ENCODE data around the gene RASEF.
"Not testable (repeated sequence)": the region's sequence is repeated elsewhere in the genome, so short reads cannot be mapped to it uniquely, and the experiment has no call there.

The RASEF gene

DNA sequence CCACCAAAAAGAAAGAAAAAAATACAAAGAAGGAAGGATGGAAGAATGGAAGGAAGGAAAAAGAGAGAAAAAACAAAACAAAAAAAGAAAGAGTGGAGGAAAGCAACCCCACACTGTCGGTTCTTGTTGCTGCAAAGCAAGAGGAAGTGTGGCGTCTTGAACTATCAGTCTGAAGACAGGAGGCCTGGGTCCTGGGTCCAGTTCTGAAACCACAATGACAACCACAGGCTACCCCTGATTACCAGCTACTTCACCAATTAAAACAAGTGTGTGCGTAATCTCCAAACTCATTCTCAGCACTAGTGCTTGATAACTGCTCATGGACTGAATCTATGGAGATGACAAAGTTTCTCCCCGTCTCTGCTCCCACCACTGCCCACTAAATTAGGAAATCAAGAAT, 93.7 kb downstream of the RASEF start:
- no peak for DNase-seq

DNA sequence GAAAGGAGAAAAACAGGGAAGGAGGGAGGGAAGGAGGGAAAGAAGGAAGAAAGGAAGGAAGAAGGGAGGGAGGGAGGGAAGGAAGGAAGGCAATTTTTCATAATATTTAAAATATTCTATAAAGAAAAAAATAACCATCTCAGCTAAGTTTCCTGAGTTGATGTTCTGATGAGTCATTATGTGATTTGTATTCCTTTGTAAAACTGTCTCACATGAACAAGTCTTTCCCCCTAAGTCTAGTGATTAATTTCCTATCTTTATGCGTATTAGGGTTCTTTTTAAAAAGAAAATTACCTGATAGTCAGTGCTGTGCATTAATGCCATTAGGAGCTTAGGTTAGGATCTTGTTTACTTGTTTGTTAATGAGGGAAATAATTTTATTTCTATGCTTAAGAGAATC, 94.1 kb downstream of the RASEF start:
- no peak for DNase-seq

DNA sequence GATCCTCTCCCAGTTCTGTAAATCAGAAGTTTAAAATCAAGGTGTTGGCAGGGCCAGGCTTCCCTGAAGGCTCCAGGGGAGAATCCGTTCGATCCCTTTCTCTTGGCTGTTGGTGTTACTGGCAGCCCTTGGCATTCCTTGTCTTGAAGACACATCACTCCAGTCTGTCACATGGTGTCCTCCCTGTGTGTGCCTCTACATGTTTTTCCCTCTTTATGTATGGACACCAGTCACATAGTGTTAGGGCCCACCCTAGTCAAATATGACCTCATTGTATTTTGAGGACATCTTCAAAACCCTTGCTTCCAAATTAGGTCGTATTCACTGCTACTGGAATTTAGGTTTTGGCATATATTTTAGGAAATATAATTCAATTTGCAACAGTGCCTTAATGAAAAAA, 94.6 kb downstream of the RASEF start:
- DNase-seq, result no peak

DNA sequence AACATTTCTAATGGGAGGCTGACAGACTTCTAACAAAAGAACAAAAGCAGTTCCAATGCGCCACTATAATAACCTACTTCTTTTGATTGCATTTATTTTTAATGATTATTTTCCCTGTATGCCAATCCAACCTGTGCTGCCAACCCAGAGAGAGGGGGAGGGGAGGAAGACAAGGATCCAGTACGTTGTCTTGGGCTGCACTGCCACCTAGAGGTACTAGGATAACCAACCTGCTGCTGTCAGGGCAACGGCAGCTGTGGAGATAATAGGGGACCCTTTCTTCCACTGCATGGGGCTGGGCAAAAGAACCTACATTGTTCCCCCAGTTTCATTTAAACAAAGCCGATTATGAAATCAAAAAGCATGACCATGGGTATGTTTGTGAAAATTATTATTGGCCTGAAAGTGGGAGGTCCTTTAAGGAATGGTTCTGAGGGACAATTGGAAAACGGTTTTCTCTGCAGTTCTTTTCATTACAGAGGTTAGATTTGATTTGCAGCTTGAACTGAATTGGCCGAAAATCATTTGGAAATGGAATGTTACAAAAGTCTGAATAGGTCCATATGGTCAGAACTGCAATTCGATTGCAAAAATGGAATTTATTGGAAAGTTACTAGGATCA, 101.3 kb downstream of the RASEF start:
- DNase-seq, result peak; percentile 63

DNA sequence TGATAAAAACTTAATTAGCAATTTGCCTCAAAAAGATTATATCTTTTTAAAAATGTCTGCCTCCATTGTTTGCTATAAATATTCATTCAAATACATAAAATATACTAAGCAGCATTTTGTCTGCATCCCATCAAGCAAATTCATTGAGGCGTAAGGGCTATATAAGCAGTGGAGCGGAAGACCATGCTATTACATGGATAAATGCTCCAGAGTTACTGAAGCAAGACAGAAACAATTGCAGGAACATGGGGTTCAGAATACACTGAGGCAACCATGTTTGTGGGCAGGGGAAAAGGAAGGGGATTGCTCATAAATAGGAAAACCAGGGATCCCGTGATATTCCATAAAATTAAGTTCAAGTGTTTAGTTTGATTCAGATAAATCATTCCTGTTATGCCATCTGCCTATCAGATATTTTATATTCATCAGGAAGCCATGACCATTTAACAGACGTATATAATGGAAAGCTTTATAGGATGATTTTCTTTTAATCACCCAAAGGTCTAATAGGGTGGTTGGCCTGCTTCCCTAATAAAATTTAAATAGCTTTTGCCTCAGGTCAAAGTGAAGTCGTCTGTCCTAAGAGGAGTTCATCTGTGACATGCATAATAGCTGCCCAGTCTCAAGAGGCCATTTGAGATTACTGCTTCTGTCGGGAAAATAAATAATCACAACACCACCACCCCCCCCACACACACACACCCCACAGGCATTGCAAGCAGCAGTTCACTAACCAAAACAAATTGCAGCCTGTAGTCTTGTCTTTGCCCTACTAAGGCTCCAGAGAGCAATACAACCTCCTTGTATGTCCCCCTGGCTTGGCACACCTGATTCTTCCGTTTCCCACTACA, 105.2 kb downstream of the RASEF start:
- DNase-seq, result peak; percentile 35

DNA sequence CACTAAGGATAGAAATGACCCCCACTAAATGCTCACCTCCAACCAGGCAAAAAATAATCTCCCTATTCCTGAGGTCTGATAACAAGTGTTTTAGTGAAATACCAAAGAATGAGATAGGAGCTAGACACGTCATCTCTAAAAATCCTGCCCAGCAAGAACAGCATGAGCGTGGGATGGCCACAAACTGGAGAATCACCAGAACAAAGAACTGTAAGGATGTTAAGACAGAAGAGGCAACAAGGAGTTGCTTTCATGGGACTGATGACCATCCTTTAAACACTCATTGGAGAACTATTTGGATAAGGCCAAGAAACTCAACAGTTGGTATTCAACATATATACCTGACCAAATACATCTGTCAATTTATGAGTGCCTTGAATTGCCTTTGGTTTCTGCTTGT, 113.7 kb downstream of the RASEF start:
- DNase-seq, result no peak

DNA sequence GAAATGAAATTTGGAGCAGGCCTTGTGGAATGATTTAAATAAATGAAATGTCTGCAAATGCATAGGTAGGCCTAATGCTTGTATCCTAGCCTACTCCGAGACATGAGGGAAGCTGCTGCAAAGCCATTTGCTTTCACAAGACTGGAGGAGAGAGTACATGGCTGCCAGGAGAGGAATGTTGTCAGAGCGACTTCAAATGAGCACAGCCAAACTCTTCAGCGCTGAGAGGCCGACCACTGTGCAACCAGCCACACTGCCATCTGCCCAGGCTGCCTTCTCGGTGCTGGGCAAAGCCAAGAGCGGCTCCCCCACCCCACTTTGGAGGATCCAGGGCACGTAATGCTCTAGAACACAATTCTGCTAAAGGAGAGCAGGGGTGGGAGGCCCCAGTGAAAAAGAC, 122.6 kb downstream of the RASEF start:
- no peak for DNase-seq

DNA sequence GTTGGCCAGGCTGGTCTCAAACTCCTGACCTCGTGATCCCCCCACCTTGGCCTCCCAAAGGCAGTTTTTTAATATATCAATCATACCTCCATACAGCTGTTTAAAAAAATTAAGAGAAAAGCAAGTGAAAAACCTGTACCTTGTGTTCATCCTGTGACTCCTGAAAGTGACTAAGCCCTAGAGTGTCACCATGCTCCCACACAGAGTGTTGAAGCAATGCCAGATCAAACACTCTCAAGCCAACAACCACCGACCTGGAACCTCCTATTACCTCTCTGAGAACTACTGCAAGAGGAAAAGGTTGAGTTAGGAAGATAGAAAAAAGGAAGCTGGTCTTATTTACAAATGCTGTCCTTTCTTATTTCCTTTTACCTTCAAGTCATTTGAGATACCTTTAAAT, 123.5 kb downstream of the RASEF start:
- no peak for DNase-seq

DNA sequence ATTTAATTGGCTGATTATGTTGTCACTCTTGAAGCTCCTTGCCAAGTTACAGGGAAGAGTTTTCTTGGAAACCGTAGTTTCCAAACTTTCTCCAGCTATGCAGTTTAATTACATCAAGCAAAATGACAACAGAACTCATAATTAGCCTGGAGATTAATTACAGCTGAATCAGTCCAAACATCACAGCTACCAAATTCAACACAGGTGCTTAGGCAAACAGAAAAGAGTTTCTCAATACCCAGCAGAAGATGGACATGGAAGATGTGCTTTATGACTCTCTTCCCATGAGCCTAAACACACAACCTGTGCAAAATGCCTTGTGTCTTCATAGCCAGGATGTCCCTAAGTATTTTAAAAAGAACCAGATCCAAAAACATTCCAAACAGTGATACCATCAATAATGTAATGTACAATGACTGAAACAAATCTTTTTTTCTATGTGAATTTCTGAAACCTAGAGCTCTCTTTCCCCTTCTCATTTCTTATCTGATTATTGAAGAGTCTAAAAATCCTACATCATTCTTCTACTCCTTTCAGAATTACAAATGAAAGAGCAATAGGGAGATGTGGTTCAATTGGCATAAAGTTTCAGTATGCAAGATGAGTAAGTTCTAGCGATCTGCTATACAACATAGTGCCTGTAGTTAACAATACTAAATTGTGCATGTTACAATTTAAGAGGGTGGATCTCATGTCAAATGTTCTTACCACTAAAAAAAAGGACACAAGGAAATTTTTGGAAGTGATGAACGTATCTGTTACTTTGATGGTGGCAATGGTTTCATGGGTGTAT, 124.3 kb downstream of the RASEF start:
- no peak for DNase-seq

DNA sequence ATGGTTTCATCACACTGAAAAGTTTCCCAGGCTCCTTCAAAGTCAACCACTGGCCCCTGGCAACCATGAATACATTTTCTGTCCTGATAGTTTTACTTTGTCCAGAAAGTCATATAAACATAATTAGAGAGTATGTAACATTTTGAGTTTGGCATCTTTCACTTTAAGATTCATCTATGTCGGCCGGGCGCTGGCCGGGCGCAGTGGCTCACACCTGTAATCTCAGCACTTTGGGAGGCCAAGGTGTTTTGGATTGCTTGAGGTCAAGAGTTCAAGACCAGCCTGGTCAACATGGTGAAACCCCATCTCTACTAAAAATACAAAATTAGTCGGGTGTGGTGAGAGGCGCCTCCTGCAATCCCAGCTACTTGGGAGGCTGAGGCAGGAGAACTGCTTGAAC, 126.4 kb downstream of the RASEF start:
- not testable (repeated sequence) for DNase-seq

DNA sequence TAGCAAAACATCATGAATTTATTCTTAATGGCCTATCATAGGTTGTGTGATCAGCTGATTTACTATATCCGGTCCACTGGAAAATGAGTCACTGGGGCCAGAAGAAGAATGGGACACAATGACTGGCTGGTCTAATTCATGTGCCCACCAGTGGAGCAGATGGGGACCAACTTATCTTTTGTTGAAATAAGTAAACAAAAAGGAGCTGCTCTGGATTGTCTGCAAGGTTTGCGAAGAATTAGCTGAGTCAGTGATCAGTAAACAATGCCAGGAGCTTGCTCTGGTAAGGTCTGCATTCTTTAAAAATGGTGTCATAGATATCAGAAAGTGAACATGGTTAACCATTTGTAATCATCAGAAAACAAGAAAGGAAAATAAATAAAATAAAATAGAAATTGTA, 128.0 kb downstream of the RASEF start:
- no peak for DNase-seq

DNA sequence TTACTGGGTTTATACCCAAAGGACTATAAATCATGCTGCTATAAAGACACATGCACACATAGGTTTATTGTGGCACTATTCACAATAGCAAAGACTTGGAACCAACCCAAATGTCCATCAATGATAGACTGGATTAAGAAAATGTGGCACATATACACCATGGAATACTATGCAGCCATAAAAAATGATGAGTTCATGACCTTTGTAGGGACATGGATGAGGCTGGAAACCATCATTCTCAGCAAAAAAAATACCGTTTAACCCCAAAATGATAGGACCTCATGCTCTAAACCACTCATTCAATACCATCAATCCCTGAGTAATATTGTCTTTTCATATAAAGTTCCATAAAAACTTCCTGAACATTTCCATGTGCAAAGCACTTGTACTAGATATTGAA, 128.9 kb downstream of the RASEF start:
- DNase-seq, result not testable (repeated sequence)

DNA sequence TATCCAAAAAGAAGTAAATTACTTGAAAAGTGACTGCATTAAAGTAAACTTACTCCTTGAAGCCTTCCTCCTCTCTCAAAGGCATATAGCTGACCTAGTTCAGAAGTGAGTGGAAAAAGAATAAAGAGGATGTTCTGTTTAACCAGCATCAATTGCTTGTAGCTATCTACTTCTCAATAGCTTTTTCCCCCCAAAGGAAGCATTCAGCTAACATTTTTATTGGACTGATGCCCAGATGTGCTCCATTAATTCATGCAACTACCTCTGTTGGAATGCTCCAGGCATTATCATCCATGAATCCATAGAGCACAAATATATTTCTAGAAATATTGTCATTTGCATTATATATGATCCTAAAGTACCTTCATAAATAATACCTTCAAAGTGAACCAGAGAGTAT, 132.8 kb downstream of the RASEF start:
- DNase-seq, result no peak

Measured in right kidney (tissue), 1 donor.